ENCODE data around the gene FTO.

DNA sequence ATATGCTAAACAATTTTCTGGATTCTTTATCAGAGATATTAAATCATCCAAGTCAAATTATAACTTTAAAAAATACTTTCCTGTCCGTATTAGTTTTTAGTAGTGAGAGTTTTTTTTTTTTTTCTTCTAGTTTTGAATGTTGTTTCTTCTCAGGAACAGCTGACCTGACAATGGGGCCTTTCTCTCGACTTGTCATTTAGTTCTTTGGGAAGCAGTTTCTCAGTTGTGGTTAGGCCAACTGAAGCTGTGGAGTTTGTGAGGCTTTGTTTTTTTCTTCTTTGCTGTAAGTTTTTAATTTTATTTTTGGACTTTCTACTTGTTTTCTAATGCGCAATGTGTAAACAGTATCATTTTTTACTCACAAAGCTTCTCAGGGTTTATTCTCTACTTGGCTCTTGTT is 140.8 kb downstream of the FTO start:
- TF ChIP-seq, protein P1, sequence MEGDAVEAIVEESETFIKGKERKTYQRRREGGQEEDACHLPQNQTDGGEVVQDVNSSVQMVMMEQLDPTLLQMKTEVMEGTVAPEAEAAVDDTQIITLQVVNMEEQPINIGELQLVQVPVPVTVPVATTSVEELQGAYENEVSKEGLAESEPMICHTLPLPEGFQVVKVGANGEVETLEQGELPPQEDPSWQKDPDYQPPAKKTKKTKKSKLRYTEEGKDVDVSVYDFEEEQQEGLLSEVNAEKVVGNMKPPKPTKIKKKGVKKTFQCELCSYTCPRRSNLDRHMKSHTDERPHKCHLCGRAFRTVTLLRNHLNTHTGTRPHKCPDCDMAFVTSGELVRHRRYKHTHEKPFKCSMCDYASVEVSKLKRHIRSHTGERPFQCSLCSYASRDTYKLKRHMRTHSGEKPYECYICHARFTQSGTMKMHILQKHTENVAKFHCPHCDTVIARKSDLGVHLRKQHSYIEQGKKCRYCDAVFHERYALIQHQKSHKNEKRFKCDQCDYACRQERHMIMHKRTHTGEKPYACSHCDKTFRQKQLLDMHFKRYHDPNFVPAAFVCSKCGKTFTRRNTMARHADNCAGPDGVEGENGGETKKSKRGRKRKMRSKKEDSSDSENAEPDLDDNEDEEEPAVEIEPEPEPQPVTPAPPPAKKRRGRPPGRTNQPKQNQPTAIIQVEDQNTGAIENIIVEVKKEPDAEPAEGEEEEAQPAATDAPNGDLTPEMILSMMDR (IDR thresholded peaks at IDR 0.05; ENCODE audit: low read length), result no peak
- TF ChIP-seq EZH2phosphoT487 (IDR thresholded peaks at IDR 0.05; ENCODE audit: low read length), result no peak
